ENCODE measurements around the gene ZG16. TPM values are rescaled to one million over a fixed set of nuclear protein-coding genes. Genes with fewer than 3 reads are reported as not detected.
A peak's percentile ranks its signal among the peaks of the same experiment; 100 is the strongest.

Gene ZG16
- total RNA-seq, 1 experiment from 2014 or later, result not detected

- POLR2A ChIA-PET, result interaction anchor here (0.5 to 0.8 kb wide), 2 partner anchors 34 to 87 kb away, joined by 3 to 5 read pairs; no protein-coding TSS in a partner anchor
- ATAC-seq (peak; percentile 29), DNase-seq (ENCODE audit: low spot score) (no peak)
- Mint-ChIP-seq H3K9me3 (peaks cover 13% of the 10 kb centered on the region), H3K4me1 (peaks cover 16% of the 10 kb centered on the region), H3K27ac (no peak overlapping the region), H3K27me3 (ENCODE audit: low read depth) (peaks cover 6% of the 10 kb centered on the region), H3K4me3 (no peak overlapping the region), H3K36me3 (peaks cover 31% of the 10 kb centered on the region)
- TF ChIP-seq ATF1 (CRISPR knock-in tag; IDR thresholded peaks at IDR 0.05), result no peak
- no peak for TF ChIP-seq ZBTB43 (CRISPR knock-in tag; IDR thresholded peaks at IDR 0.05)
- TF ChIP-seq EMX1 (CRISPR knock-in tag; IDR thresholded peaks at IDR 0.05), result 0 out of 2 replicates have a peak, but pooled peaks have one; percentile 4
- TF ChIP-seq ZNF423 (CRISPR knock-in tag; IDR thresholded peaks at IDR 0.05), result no peak
- no peak for TF ChIP-seq USF2 (CRISPR knock-in tag; IDR thresholded peaks at IDR 0.05)
- 0 out of 2 replicates have a peak, but pooled peaks have one; percentile 4 for TF ChIP-seq ZNF416 (CRISPR knock-in tag; IDR thresholded peaks at IDR 0.05)
- TF ChIP-seq ERG (CRISPR knock-in tag; IDR thresholded peaks at IDR 0.05), result 0 out of 2 replicates have a peak, but pooled peaks have one; percentile 25
- CTCF ChIA-PET, result interaction anchor here (0.9 to 1.3 kb wide), 4 partner anchors 15 to 53 kb away, joined by 3 to 7 read pairs (median 4); partner anchors contain the start of gene KIF22
Measured at GRCh38 chr16:29743827-29744531, 34.1 kb upstream of the ZG16 start.

GRCh38 chr16:29744541-29745101 lies 33.4 kb upstream of the ZG16 start:
- peaks cover 6% of the 10 kb centered on the region for H3K27me3 Mint-ChIP-seq (ENCODE audit: low read depth)
- peaks cover 36% of the 10 kb centered on the region for H3K36me3 Mint-ChIP-seq
- peaks cover 15% of the 10 kb centered on the region for H3K9me3 Mint-ChIP-seq
- no peak for DNase-seq (ENCODE audit: low spot score)
- peak; percentile 4 for ATAC-seq
- no peak overlapping the region for H3K4me3 Mint-ChIP-seq
- no peak overlapping the region; the same call in 1 of the 2 replicates for H3K27ac Mint-ChIP-seq
- POLR2A ChIA-PET, result no interaction called here
- peaks cover 16% of the 10 kb centered on the region for H3K4me1 Mint-ChIP-seq
- CTCF ChIA-PET, result interaction anchor here (0.9 to 2.5 kb wide), 4 partner anchors 15 to 53 kb away, joined by 3 to 7 read pairs (median 4); no protein-coding TSS in a partner anchor
- TF ChIP-seq ESRRA (CRISPR knock-in tag; IDR thresholded peaks at IDR 0.05; ENCODE audit: borderline replicate concordance) (0 out of 2 replicates have a peak, but pooled peaks have one; percentile 40), ATF3 (CRISPR knock-in tag; conservative IDR thresholded peaks at IDR 0.05) (no peak), ZNF425 (CRISPR knock-in tag; conservative IDR thresholded peaks at IDR 0.05) (no peak), AR (CRISPR knock-in tag; IDR thresholded peaks at IDR 0.05) (0 out of 2 replicates have a peak, but pooled peaks have one; percentile 58), E2F5 (CRISPR knock-in tag; IDR thresholded peaks at IDR 0.05) (no peak), KAT7 (CRISPR knock-in tag; IDR thresholded peaks at IDR 0.05; ENCODE audit: borderline replicate concordance) (no peak; the same call in 1 of the 2 replicates), ATF1 (CRISPR knock-in tag; IDR thresholded peaks at IDR 0.05) (no peak; the same call in 1 of the 2 replicates), TEAD1 (CRISPR knock-in tag; IDR thresholded peaks at IDR 0.05) (no peak), CREM (CRISPR knock-in tag; IDR thresholded peaks at IDR 0.05) (no peak), NR1H2 (CRISPR knock-in tag; IDR thresholded peaks at IDR 0.05) (0 out of 2 replicates have a peak, but pooled peaks have one; percentile 5), IRF2 (CRISPR knock-in tag; IDR thresholded peaks at IDR 0.05; ENCODE audit: borderline replicate concordance, low read depth) (no peak), RORB (CRISPR knock-in tag; IDR thresholded peaks at IDR 0.05) (no peak), PRDM15 (CRISPR knock-in tag; IDR thresholded peaks at IDR 0.05) (no peak)

Data from WTC11 (cell line).